OCI-LY1 (cell line): ENCODE results near the gene SYNJ2BP.
"Not testable (repeated sequence)": the region's sequence is repeated elsewhere in the genome, so short reads cannot be mapped to it uniquely, and the experiment has no call there.

Experiments used
- H2AFZ ChIP-seq: fragments of 200-600 bp; sonication (generic), shearing (Covaris generic); 2 replicates; pipeline ENCODE4 v1.6.0; 2014; ENCODE audit warnings: antibody characterized with exemption, mild to moderate bottlenecking, low read length
- H3F3A ChIP-seq: fragments of 200-600 bp; sonication (generic), shearing (Covaris generic); 2 replicates; pipeline ENCODE4 v1.6.0; 2014; ENCODE audit warnings: mild to moderate bottlenecking, antibody characterized with exemption, low read length, moderate library complexity; ENCODE audit not compliant: insufficient read depth
- H3K27ac ChIP-seq: fragments of 200-600 bp; sonication (generic); 2 replicates; pipeline ENCODE4 v1.5.1; 2014; ENCODE audit warnings: low read length, mixed run types, mild to moderate bottlenecking, low read depth; ENCODE audit not compliant: poor library complexity, severe bottlenecking
- H3K27me3 ChIP-seq: fragments of 200-600 bp; sonication (generic); 2 replicates; pipeline ENCODE4 v1.6.0; 2014; ENCODE audit warnings: antibody characterized with exemption, mild to moderate bottlenecking, low read length, moderate library complexity; ENCODE audit not compliant: insufficient read depth
- H3K36me3 ChIP-seq: fragments of 200-600 bp; sonication (generic); 2 replicates; pipeline ENCODE4 v1.6.1; 2014; ENCODE audit warnings: mild to moderate bottlenecking, antibody characterized with exemption, low read length, moderate library complexity, mixed read lengths; ENCODE audit not compliant: insufficient read depth
- H3K4me1 ChIP-seq: fragments of 200-600 bp; sonication (generic); 2 replicates; pipeline ENCODE4 v1.5.1; 2014; ENCODE audit warnings: mild to moderate bottlenecking, low read length, moderate library complexity; ENCODE audit not compliant: insufficient read depth, severe bottlenecking
- H3K4me2 ChIP-seq: fragments of 200-600 bp; sonication (generic), shearing (Covaris generic); 2 replicates; pipeline ENCODE4 v1.6.1; 2014; ENCODE audit warnings: low read length
- H3K4me3 ChIP-seq: fragments of 200-600 bp; sonication (generic); 2 replicates; pipeline ENCODE4 v1.5.1; 2014; ENCODE audit warnings: low read length, low read depth, mild to moderate bottlenecking, mixed read lengths; ENCODE audit not compliant: poor library complexity, severe bottlenecking
- H3K79me2 ChIP-seq: fragments of 200-600 bp; shearing (Covaris generic); 2 replicates; pipeline ENCODE4 v1.6.1; 2016; ENCODE audit warnings: mixed run types, low read length, mixed read lengths; ENCODE audit not compliant: insufficient read depth
- H3K9ac ChIP-seq: fragments of 200-600 bp; sonication (generic), shearing (Covaris generic); 2 replicates; pipeline ENCODE4 v1.6.1; 2014; ENCODE audit warnings: mild to moderate bottlenecking, low read length, mixed read lengths
- H3K9me2 ChIP-seq: fragments of 200-600 bp; sonication (generic), shearing (Covaris generic); 2 replicates; pipeline ENCODE4 v1.6.1; 2014; ENCODE audit warnings: low read depth, mild to moderate bottlenecking, low read length, mixed read lengths
- H3K9me3 ChIP-seq: fragments of 200-600 bp; shearing (Covaris generic); 2 replicates; pipeline ENCODE4 v1.6.1; 2014; ENCODE audit warnings: low read length, mixed read lengths
- H4K20me1 ChIP-seq: fragments of 200-600 bp; sonication (generic), shearing (Covaris generic); 2 replicates; pipeline ENCODE4 v1.6.0; 2016; ENCODE audit warnings: mild to moderate bottlenecking, low read length; ENCODE audit not compliant: insufficient read depth
- EZH2 ChIP-seq: fragments of 200-600 bp; sonication (generic), shearing (Covaris generic); IDR thresholded peaks from 2 replicates; pipeline ENCODE4 v1.8.0; 2017; ENCODE audit warnings: borderline replicate concordance, mixed run types, mild to moderate bottlenecking, antibody characterized with exemption, low read length, moderate library complexity, mixed read lengths
- TF ChIP-seq, protein P1 (sequence below): fragments of 200-600 bp; sonication (generic), shearing (Covaris generic); IDR thresholded peaks from 2 replicates; pipeline ENCODE4 v1.5.1; 2017; ENCODE audit warnings: mild to moderate bottlenecking, antibody characterized with exemption, low read length, moderate library complexity, mixed read lengths

The SYNJ2BP gene

DNA sequence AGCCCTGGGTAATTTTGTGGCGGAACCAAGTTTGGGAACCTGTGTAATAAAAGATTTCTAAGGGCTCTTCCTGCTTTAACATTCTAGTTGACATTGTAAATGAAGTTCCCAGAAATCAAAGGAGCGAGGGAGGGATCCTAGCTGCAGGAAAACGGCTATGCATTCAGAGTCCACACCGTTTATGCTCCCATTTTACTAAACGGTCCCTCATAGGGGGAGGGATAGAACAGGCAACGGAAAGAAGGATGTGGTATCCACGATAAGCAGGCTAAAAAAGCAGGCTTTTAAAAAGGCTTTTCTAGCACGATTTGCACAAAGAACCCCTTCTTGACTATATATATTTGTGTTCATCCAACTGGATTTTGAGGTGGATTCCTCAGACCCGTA lies 559 bp downstream of the SYNJ2BP start:
- no peak for TF ChIP-seq EZH2
- TF ChIP-seq, protein P1, sequence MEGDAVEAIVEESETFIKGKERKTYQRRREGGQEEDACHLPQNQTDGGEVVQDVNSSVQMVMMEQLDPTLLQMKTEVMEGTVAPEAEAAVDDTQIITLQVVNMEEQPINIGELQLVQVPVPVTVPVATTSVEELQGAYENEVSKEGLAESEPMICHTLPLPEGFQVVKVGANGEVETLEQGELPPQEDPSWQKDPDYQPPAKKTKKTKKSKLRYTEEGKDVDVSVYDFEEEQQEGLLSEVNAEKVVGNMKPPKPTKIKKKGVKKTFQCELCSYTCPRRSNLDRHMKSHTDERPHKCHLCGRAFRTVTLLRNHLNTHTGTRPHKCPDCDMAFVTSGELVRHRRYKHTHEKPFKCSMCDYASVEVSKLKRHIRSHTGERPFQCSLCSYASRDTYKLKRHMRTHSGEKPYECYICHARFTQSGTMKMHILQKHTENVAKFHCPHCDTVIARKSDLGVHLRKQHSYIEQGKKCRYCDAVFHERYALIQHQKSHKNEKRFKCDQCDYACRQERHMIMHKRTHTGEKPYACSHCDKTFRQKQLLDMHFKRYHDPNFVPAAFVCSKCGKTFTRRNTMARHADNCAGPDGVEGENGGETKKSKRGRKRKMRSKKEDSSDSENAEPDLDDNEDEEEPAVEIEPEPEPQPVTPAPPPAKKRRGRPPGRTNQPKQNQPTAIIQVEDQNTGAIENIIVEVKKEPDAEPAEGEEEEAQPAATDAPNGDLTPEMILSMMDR: no peak
- no peaks in the 10 kb centered on the region for H3K79me2 ChIP-seq
- no peaks in the 10 kb centered on the region for H4K20me1 ChIP-seq
- no peaks in the 10 kb centered on the region for H3F3A ChIP-seq
- no peaks in the 10 kb centered on the region for H3K9me3 ChIP-seq
- H3K4me1 ChIP-seq: no peaks in the 10 kb centered on the region
- H3K4me3 ChIP-seq: peak overlapping the region; percentile 61
- H3K27ac ChIP-seq: no peak overlapping the region
- no peaks in the 10 kb centered on the region for H3K36me3 ChIP-seq
- H3K9me2 ChIP-seq: no peaks in the 10 kb centered on the region
- peak overlapping the region; percentile 69 for H3K4me2 ChIP-seq
- no peaks in the 10 kb centered on the region for H3K27me3 ChIP-seq
- no peak overlapping the region for H2AFZ ChIP-seq
- peak overlapping the region; percentile 40; the same call in 1 of the 2 replicates for H3K9ac ChIP-seq

DNA sequence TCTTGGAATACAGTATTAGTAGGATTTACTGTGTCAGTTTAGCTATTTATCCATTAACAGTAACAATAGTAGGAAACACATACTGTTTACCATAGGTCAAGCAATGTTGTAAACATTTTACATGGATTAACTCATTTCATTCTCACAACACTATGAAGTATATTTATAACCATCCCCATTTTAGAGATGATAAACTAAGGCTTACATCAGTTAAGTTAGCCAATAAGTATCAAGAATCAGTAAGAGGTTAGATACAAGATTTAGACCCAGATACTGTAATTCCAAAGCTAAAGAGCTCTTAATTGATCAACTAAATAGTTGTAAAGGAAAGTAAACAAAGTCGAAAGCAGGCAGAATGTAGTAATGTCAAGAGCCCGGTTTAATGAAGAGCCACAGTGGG lies 1.1 kb downstream of the SYNJ2BP start:
- Histone ChIP-seq H4K20me1 (no peaks in the 10 kb centered on the region), H3K79me2 (no peaks in the 10 kb centered on the region), H3K4me1 (no peaks in the 10 kb centered on the region), H3F3A (no peaks in the 10 kb centered on the region), H3K9me3 (no peaks in the 10 kb centered on the region), H3K9me2 (no peaks in the 10 kb centered on the region), H3K4me3 (peak overlapping the region; percentile 61), H3K36me3 (no peaks in the 10 kb centered on the region), H3K27ac (no peak overlapping the region), H3K9ac (no peak overlapping the region), H2AFZ (no peak overlapping the region), H3K27me3 (no peaks in the 10 kb centered on the region), H3K4me2 (peak overlapping the region; percentile 31; the same call in 1 of the 2 replicates)
- no peak for TF ChIP-seq EZH2
- TF ChIP-seq, protein P1: no peak

DNA sequence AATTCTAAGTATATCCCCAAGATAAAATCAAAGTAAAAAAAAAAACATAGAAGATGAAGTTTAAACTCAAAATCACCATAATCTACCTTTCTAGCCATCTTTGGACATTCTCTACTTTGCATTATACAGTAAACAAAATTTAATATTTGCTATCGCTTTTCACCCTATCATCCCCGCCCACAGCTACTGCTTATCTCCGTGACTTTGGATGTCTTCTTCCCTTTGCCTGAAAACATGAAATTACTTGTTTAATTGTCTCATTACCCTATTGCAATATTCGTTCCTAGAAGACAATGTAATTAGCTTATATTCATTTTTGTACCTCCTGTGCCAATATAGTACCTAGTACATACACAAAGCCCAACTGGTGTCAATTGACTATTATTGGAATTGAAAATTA lies 9.3 kb downstream of the SYNJ2BP start:
- Histone ChIP-seq H3K79me2 (no peaks in the 10 kb centered on the region), H3F3A (no peaks in the 10 kb centered on the region)

DNA sequence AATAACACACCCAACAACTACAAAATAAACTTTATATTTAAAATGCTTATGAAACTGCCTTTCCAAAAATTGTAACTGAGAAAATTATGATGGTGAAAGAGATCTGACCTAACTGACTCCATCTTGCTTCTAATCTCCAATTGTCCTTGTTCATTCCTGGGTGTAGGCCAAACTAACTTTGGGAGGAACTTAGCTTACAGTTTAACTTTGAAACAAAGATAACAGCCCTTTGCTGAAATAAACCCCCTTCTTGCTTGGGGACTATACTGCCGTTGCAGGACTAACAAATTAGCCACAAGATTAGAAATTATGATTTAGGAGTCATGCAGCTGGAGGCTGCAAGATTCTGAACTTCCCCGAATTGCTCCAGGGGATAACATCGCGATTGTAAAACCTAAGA lies 10.7 kb downstream of the SYNJ2BP start:
- H3K27ac ChIP-seq, H3F3A ChIP-seq, H3K4me2 ChIP-seq, H3K9me3 ChIP-seq, H3K9me2 ChIP-seq, H3K9ac ChIP-seq, H3K4me1 ChIP-seq, H3K79me2 ChIP-seq, H3K27me3 ChIP-seq, H3K4me3 ChIP-seq, H2AFZ ChIP-seq, H3K36me3 ChIP-seq, H4K20me1 ChIP-seq: not testable (repeated sequence)

More for the DNA sequence above, 9.3 kb downstream of the SYNJ2BP start:
- Histone ChIP-seq H4K20me1 (no peaks in the 10 kb centered on the region), H3K4me3 (no peak overlapping the region), H3K27ac (no peak overlapping the region), H3K27me3 (no peaks in the 10 kb centered on the region), H3K36me3 (no peaks in the 10 kb centered on the region), H2AFZ (no peak overlapping the region), H3K4me2 (no peak overlapping the region), H3K9me2 (no peaks in the 10 kb centered on the region), H3K9ac (no peak overlapping the region), H3K4me1 (no peaks in the 10 kb centered on the region), H3K9me3 (no peaks in the 10 kb centered on the region)
- TF ChIP-seq EZH2: no peak
- TF ChIP-seq, protein P1: no peak
